HEK293 (cell line): ENCODE results near the gene UBA3.

ENCODE experiments used
- AEBP2 ChIP-seq: fragments of 450-650 bp; formaldehyde crosslinking; IDR thresholded peaks from 2 replicates; pipeline ENCODE4 v1.5.1; 2016; ENCODE audit warnings: missing biosample characterization, missing genetic modification characterization, borderline replicate concordance
- ELK4 ChIP-seq: IDR thresholded peaks from 2 replicates; pipeline ENCODE4 v1.6.1; 2011; ENCODE audit warnings: mild to moderate bottlenecking, low read depth, low read length, borderline replicate concordance
- KLF17 ChIP-seq: fragments of 450-650 bp; formaldehyde crosslinking; IDR thresholded peaks from 2 replicates; pipeline ENCODE4 v1.5.1; 2016; ENCODE audit warnings: missing biosample characterization, missing genetic modification characterization
- WT1 ChIP-seq: fragments of 450-650 bp; formaldehyde crosslinking; IDR thresholded peaks from 2 replicates; pipeline ENCODE4 v1.5.1; 2016; ENCODE audit warnings: missing biosample characterization, missing genetic modification characterization
- YY2 ChIP-seq: fragments of 450-650 bp; formaldehyde crosslinking; IDR thresholded peaks from 2 replicates; pipeline ENCODE4 v1.5.1; 2016; ENCODE audit warnings: missing biosample characterization, missing genetic modification characterization
- ZBTB10 ChIP-seq: fragments of 450-650 bp; formaldehyde crosslinking; IDR thresholded peaks from 2 replicates; pipeline ENCODE4 v1.5.1; 2016; ENCODE audit warnings: missing biosample characterization, missing genetic modification characterization
- ZBTB49 ChIP-seq: fragments of 450-650 bp; formaldehyde crosslinking; IDR thresholded peaks from 2 replicates; pipeline ENCODE4 v1.5.1; 2016; ENCODE audit warnings: missing biosample characterization, missing genetic modification characterization, low read depth
- ZIC2 ChIP-seq: fragments of 450-650 bp; formaldehyde crosslinking; IDR thresholded peaks from 2 replicates; pipeline ENCODE4 v1.5.1; 2016; ENCODE audit warnings: missing biosample characterization, missing genetic modification characterization
- ZNF24 ChIP-seq: fragments of 450-650 bp; formaldehyde crosslinking; IDR thresholded peaks from 2 replicates; pipeline ENCODE4 v1.5.1; 2016; ENCODE audit warnings: missing biosample characterization, missing genetic modification characterization
- ZNF302 ChIP-seq: fragments of 450-650 bp; formaldehyde crosslinking; IDR thresholded peaks from 2 replicates; pipeline ENCODE4 v1.5.1; 2016; ENCODE audit warnings: missing biosample characterization, missing genetic modification characterization, low read depth
- ZNF350 ChIP-seq: fragments of 450-650 bp; formaldehyde crosslinking; IDR thresholded peaks from 2 replicates; pipeline ENCODE4 v1.5.0; 2017; ENCODE audit warnings: missing biosample characterization, mild to moderate bottlenecking, missing genetic modification characterization
- ZNF449 ChIP-seq: fragments of 450-650 bp; formaldehyde crosslinking; IDR thresholded peaks from 2 replicates; pipeline ENCODE4 v1.5.1; 2017; ENCODE audit warnings: missing biosample characterization, mild to moderate bottlenecking, missing genetic modification characterization, moderate library complexity
- ZNF488 ChIP-seq: fragments of 450-650 bp; formaldehyde crosslinking; IDR thresholded peaks from 2 replicates; pipeline ENCODE4 v1.5.1; 2016; ENCODE audit warnings: missing biosample characterization, missing genetic modification characterization
- ZNF510 ChIP-seq: fragments of 450-650 bp; formaldehyde crosslinking; IDR thresholded peaks from 2 replicates; pipeline ENCODE4 v1.5.1; 2018; ENCODE audit warnings: mild to moderate bottlenecking, missing genetic modification characterization, missing biosample characterization; ENCODE audit not compliant: insufficient replicate concordance
- ZNF521 ChIP-seq: fragments of 450-650 bp; formaldehyde crosslinking; IDR thresholded peaks from 2 replicates; pipeline ENCODE4 v1.5.1; 2017; ENCODE audit warnings: missing biosample characterization, mild to moderate bottlenecking, missing genetic modification characterization
- ZNF555 ChIP-seq: fragments of 450-650 bp; formaldehyde crosslinking; conservative IDR thresholded peaks from 2 replicates; pipeline ENCODE4 v1.5.1; 2017; ENCODE audit warnings: missing biosample characterization, mild to moderate bottlenecking, missing genetic modification characterization, inconsistent platforms
- ZNF560 ChIP-seq: fragments of 450-650 bp; formaldehyde crosslinking; IDR thresholded peaks from 2 replicates; pipeline ENCODE4 v1.5.1; 2017; ENCODE audit warnings: missing biosample characterization, missing genetic modification characterization, borderline replicate concordance
- ZNF600 ChIP-seq: fragments of 450-650 bp; formaldehyde crosslinking; IDR thresholded peaks from 2 replicates; pipeline ENCODE4 v1.5.1; 2016; ENCODE audit warnings: missing biosample characterization, missing genetic modification characterization
- ZNF626 ChIP-seq: fragments of 450-650 bp; sonication (Bioruptor Pico); formaldehyde crosslinking; IDR thresholded peaks from 2 replicates; pipeline ENCODE4 v1.5.1; 2018; ENCODE audit warnings: missing biosample characterization, missing genetic modification characterization, inconsistent platforms
- ZNF664 ChIP-seq: fragments of 450-650 bp; formaldehyde crosslinking; IDR thresholded peaks from 2 replicates; pipeline ENCODE4 v1.5.1; 2016; ENCODE audit warnings: missing biosample characterization, missing genetic modification characterization
- ZNF692 ChIP-seq: fragments of 450-650 bp; formaldehyde crosslinking; IDR thresholded peaks from 2 replicates; pipeline ENCODE4 v1.5.1; 2016; ENCODE audit warnings: missing biosample characterization, missing genetic modification characterization
- ZNF707 ChIP-seq: fragments of 450-650 bp; formaldehyde crosslinking; IDR thresholded peaks from 2 replicates; pipeline ENCODE4 v1.5.1; 2016; ENCODE audit warnings: missing biosample characterization, missing genetic modification characterization
- ZNF768 ChIP-seq: fragments of 450-650 bp; formaldehyde crosslinking; IDR thresholded peaks from 2 replicates; pipeline ENCODE4 v1.5.1; 2018; ENCODE audit warnings: missing biosample characterization, mild to moderate bottlenecking, missing genetic modification characterization
- ZNF785 ChIP-seq: fragments of 450-650 bp; formaldehyde crosslinking; IDR thresholded peaks from 2 replicates; pipeline ENCODE4 v1.5.1; 2016; ENCODE audit warnings: missing biosample characterization, missing genetic modification characterization

The UBA3 gene

GRCh38 chr3:69082805-69083204 lies 2.6 kb upstream of the UBA3 start (continued):
- TF ChIP-seq ZNF521 (no peak), ZBTB10 (tag by site-specific recombination) (no peak), ZNF350 (no peak), ZNF302 (tag by site-specific recombination) (no peak), ZNF664 (tag by site-specific recombination) (no peak), ZNF449 (no peak), ZNF600 (tag by site-specific recombination) (no peak), ELK4 (no peak), ZNF707 (tag by site-specific recombination) (no peak), ZNF768 (no peak), KLF17 (no peak), WT1 (tag by site-specific recombination) (no peak), ZNF692 (tag by site-specific recombination) (peak; percentile 88), AEBP2 (no peak), ZNF510 (tag by site-specific recombination) (no peak), ZBTB49 (tag by site-specific recombination) (no peak), ZNF785 (no peak), ZNF626 (no peak), ZNF560 (tag by site-specific recombination) (no peak), ZNF488 (tag by site-specific recombination) (0 out of 2 replicates have a peak, but pooled peaks have one; percentile 26), ZNF24 (tag by site-specific recombination) (0 out of 2 replicates have a peak, but pooled peaks have one; percentile 28), ZIC2 (tag by site-specific recombination) (peak; percentile 83), YY2 (no peak), ZNF555 (no peak)
